GM18505 (cell line): ENCODE measurements around the gene BORCS6.

Experiments used
- ATAC-seq: cut with Tn5 transposase; IDR thresholded peaks from one replicate; pipeline ENCODE4 v1.9.1; 2021; ENCODE audit not compliant: unreplicated experiment
- POLR2A ChIP-seq: IDR thresholded peaks from 4 replicates; pipeline ENCODE4 v1.6.1; 2011; ENCODE audit warnings: borderline replicate concordance; ENCODE audit not compliant: insufficient read depth, insufficient read length; ENCODE audit errors: extremely low read depth

Gene BORCS6

GRCh38 chr17:8189041-8189710 is 804 bp downstream of the BORCS6 start:
- ATAC-seq = no peak

DNA sequence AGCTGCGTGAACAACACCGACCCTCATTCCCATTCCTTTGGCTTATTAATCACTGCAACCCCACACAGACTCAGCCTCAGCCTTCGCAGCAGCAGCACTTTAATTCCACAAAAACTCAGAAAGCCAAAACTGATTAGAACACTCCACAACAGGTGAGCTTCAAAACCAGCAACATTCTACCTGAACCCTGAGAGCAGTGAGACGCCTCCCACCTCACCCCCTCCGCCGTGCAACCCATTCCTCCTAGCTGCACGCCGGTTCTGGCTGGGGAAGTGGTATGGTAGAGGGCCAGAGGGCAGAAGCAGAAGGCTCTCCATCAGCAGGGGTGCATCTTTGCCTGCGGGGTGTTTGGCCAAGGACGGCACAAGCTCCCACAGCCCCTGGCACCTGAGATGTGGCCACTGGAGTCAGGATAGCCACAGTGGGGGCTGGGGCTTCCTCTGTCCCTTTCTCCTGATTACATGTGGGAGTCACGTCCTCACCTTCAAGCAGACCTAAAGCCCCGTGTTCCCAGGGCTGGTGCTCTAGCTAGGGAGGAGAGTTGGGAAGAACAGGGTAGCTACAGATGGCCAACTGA is 1.6 kb downstream of the BORCS6 start:
- TF ChIP-seq POLR2A = no peak
- ATAC-seq = no peak

More at GRCh38 chr17:8189041-8189710, 804 bp downstream of the BORCS6 start:
- no peak for TF ChIP-seq POLR2A

DNA sequence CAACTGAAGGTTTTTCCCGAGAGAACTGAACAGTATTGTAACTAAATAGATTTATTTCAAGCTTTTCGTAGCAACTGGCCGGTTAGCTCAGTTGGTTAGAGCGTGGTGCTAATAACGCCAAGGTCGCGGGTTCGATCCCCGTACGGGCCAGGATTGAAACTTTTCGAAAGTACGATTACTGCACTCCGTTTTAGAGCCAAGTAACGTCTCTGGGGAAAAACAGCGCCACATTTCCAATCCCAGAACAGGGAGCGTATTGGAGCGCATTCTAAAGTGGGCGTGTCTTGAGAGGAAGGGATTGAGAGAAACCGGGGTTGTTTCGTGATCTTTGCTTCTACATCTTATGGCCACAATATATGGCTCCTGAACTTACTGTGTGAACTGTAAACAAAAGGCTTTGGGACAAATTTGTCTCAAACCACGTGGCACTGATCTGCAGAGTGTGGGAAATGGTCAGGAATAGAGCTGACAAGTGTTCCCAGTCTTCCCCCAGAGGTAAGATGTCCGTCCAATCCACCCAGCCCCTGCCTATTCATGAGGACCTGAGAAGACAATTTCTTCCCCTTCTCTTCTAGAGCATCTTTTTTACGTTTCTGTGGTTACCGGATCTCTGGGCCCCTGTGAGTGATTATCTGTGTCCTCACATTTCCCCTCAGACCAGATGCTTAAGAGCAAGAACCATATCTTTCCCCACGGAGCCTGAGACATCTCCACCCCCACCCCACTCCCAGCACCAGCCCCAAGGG is 2.3 kb downstream of the BORCS6 start:
- ATAC-seq = peak; percentile 10
- peak; percentile 55 for TF ChIP-seq POLR2A

DNA sequence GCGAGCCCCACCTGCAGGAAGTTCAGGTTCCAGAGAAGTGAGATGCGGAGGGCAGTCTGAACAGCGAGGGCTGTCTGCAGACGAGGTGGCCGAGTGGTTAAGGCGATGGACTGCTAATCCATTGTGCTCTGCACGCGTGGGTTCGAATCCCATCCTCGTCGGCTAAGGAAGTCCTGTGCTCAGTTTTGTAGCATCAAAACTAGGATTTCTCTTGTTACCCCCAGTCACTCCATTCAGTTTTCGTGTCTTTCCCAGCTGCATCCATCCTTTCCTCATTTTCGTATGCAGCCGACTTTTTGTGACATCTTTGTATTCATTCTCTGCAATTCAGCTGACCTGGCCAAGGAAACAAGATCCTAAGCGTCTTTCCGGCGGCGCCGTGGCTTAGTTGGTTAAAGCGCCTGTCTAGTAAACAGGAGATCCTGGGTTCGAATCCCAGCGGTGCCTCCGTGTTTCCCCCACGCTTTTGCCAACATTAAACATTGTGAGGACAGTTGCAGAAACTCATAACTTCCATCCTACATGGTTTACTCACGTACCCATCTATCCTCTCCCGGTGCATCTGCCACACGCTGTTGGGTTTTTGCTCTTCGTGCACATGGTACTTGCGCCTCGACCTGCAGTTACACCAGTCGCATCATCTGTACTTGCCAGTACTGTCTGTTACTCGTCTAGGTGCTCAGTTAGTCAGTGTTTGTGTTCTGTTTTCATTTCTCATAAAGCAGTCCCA is 3.0 kb downstream of the BORCS6 start:
- ATAC-seq = peak; percentile 31
- no peak for TF ChIP-seq POLR2A

- TF ChIP-seq POLR2A = peak; percentile 31
- peak; percentile 1 for ATAC-seq
Observed at GRCh38 chr17:8186446-8186786, 3.6 kb downstream of the BORCS6 start.

DNA sequence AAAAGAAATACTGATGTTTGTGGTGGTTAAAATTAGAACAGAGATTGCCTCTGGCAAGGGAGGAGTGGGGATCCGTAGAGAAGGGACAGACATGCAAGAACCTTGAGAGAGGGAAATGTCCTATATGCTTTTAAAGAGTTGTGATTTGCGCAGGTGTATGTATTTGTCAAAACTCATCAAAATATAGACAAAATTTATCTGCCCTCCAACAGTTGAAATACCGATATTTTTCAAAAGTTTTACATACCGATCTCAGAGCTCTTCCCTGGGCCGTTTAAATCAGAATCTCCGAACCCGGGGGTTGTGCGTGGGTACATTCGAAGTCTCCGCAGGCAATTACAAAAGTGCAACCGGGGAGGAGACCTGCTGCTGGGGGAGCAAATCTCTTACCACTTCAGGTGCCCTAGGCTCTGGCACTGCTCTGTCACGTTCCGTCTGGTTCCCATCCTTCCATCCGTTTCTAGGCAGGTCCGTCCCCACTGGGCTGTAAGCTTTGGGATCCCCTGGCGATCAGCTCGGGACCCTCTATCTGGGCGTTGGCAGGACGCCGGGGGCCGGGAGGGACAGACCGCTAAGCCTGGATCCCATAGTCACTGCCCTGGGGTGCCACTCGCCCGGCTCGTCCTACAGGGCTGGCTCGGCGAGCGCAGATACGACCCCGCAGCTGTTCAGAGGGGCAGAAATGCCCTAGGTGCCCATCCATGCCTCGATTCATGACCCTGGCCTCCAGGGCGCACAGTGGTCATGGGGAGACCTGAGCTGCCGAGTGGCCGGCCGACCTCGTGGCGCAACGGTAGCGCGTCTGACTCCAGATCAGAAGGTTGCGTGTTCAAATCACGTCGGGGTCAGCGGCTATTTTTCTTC is 4.2 kb downstream of the BORCS6 start:
- peak; percentile 29 for ATAC-seq
- TF ChIP-seq POLR2A = peak; percentile 62

DNA sequence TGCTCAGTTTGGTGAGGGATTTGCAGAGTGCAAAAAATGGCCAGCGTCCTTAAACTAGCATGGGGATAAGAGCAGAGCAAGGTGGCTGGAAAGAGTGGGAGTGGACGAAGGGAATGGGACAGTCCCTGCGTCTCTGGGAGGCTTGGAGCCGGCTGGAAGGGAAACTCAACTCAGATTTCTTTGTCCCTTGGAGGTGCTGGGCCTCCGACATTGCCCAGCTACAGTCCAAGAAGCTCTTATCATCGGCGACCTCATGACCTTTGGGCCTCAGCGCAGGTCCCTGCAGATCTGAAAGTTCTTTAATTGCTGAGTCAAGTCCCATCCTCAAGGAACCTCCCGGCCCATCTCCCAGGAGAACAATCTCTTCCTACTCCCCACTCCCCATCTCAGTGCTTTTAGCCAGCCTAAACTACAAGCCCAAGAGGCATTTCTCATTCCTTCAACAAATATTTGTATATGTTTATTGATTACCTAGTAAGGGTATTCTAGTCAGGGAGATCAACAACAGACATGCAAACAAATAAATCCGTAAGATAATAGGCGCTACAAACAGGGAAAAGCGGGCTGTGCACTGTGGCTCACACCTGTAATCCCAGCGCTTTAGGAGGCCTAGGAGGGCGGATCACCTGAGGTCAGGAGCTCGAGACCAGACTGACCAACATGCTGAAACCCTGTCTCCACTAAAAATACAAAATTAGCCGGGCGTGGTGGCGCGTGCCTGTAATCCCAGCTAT is 12.8 kb downstream of the BORCS6 start:
- no peak for TF ChIP-seq POLR2A
- no peak for ATAC-seq

DNA sequence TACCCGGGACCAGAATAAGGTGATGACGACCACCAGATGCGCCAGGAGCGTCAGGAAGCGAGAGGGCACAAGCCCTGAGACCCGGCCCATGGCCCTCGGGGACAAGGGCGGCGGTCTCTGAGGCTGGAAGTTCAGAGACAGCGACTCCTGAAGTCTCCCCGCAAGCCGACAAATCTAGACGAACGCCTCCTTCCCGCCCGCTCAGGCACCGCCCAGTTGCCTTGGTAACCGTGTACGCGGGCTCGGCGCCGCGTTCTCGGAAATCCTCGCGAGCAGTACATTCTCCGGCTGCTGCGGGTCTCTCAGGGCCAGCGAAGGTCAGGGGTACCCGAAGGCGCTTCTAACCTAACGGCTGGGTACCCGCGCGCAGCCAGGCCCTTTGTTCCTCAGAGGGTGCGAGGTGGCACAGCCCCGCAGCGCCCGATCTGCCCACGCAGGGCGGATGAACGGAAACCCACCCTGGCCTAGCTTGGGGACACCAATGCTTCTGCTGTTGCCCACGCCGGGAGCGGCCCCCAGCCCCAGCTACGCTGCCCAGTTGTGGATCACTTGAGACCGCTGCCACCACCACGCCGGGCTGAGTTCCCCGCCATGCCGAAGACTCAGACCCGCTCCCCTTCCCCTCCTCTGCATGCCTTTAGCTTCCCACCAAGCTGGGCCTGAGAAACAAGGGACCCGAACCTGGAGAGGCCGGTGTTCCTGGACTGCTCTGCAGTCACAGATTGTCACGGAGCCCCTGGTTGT is 13.6 kb downstream of the BORCS6 start, which contains the start of gene TMEM107:
Gene TMEM107 (minus strand): TSS at position 184 of the 744 bp plus-strand sequence. CDS start 94 bp downstream, at position 90.
- peak; percentile 35 for ATAC-seq
- TF ChIP-seq POLR2A = peak; percentile 68

GRCh38 chr17:8175795-8176196 is 14.2 kb downstream of the BORCS6 start:
- peak; percentile 4 for ATAC-seq
- TF ChIP-seq POLR2A = no peak

- TF ChIP-seq POLR2A = no peak
- no peak for ATAC-seq
Observed at GRCh38 chr17:8173871-8174322, 16.1 kb downstream of the BORCS6 start.
